HG03432 (cell line): Measurements from ENCODE around the gene POF1B.
"Not testable (repeated sequence)": the region's sequence is repeated elsewhere in the genome, so short reads cannot be mapped to it uniquely, and the experiment has no call there.

Experiments used
- ATAC-seq: cut with Tn5 transposase; IDR thresholded peaks from one replicate; pipeline ENCODE4 v1.9.1; 2021; ENCODE audit warnings: mild to moderate bottlenecking, moderate library complexity; ENCODE audit not compliant: unreplicated experiment

POF1B gene

GRCh38 chrX:85379174-85379907, at the start of gene POF1B:
TSS of gene POF1B (minus strand) at chrX:85379665. CDS start at chrX:85379454, 211 bp downstream.
- peak; percentile 81 for ATAC-seq

GRCh38 chrX:85429066-85429465, 49.6 kb upstream of the POF1B start:
- ATAC-seq: no peak

GRCh38 chrX:85419293-85419692, 39.8 kb upstream of the POF1B start:
- ATAC-seq: no peak

DNA sequence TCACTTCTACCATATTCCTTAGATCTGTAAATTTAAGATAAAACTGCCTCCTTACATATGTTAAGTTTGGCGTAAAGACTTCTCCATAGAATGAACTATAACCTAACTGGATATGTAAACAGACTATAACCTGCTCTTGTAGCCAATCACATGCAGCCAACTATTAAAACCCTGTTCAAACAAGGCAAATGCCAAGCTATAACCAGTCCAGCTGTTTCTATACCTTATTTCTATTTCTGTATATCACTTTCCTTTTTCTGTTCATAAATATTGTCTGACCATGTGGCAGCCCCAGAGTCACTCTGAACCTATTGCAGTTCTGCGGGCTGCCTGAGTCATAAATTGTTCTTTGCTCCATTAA, 12.4 kb upstream of the POF1B start:
- no peak for ATAC-seq

DNA sequence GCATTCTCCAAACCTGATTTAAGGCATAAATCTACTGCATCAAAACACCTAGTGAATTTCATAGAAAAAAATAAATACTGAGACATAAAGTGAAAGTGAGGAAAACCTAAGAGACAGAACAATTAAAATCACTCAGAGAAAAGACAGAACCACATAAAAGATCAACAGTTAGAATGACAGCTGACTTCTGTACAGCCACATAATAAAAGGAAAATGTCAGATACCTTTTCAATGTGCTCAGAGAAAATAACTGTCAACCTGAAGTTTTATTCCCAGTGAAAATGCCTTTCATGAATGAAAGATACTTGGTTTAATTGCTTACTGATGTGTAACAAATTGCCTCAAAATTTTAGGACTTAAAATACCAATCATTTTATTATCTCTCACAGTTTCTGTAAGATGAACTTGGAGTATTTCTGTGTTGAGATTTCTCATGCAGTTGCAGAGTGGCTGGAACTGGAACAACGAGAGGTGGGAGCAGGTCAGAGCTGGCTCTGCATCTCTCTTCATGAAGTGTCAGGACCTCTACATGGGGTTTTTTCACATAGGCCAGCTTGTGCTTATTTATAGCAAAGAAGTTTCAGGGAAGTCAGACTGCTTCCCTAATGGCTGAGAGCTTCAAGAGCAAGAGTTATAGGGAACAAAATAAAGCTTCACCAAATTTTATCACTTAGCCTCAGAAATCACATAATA, 11.9 kb upstream of the POF1B start:
- no peak for ATAC-seq

GRCh38 chrX:85381602-85382001, 2.1 kb upstream of the POF1B start:
- no peak for ATAC-seq

DNA sequence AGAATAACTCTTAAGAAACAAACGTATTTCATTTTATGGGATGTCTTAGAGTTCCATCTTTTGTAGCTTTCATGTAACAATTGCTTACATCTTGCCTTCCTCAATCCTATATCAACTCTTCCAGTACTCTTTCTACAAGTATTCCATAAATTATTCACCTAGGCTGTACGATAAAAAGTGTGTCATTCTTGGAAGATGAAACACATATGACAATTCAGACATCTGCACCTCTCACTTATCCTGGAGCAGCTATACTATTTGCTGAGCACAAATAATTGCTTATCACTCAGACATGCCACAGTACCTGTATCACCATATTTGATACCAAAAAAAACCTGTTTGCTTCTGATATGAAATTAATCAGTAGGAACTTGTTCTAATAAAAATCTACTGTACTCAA, 1.0 kb downstream of the POF1B start:
- peak; percentile 9 for ATAC-seq

- ATAC-seq: no peak
These were observed 4.1 kb downstream of the POF1B start for GRCh38 chrX:85375333-85375738.

GRCh38 chrX:85365370-85365995, 14.0 kb downstream of the POF1B start:
- ATAC-seq: no peak

DNA sequence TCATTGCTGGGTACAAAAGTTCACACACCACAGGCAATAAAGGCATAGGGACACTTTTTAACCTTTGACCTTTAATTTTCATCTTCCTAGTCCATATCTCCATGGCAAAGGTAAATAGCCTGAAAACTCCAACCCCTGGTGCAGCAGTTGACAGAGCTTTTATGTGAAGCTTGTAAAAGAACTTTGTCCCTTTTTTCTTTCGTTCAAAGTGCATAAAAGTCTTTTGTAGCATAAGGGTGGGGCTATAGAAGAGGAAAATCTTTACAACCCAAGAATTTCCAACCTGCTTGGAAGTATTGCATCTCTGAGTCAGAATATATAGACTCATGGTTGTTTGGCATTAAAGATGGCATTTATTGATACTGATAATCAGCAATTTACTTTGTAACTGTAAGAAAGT, 20.4 kb downstream of the POF1B start:
- no peak for ATAC-seq

GRCh38 chrX:85345523-85345922, 33.9 kb downstream of the POF1B start:
- ATAC-seq: no peak

DNA sequence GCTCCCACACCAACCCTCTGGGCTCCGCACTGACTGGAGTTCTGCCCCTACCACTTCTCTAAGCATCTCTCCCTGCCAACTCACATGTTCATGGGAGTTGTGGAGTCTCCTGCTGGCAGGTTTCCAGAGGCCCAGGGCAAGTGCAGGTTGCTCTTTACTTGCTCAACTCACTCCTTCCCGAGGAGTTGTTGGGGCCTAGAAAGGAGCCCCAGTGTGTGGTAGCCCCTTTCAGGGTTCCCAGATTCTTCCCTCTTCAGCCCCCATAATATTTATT, 52.5 kb downstream of the POF1B start:
- ATAC-seq: no peak

GRCh38 chrX:85326234-85327059, 53.0 kb downstream of the POF1B start:
- ATAC-seq: no peak

DNA sequence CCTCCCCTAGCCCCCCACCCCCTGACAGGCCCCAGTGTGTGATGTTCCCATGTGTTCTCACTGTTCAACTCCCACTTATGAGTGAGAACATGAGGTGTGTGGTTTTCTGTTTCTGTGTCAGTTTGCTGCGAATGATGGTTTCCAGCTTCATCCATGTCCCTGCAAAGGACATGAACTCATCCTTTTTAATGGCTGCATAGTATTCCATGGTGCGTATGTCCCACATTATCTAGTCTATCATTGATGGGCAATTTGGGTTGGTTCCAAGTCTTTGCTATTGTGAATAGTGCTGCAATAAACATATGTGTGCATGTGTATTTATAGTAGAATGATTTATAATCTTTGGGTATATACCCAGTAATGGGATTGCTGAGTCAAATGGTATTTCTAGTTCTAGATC, 68.1 kb downstream of the POF1B start:
- not testable (repeated sequence) for ATAC-seq

DNA sequence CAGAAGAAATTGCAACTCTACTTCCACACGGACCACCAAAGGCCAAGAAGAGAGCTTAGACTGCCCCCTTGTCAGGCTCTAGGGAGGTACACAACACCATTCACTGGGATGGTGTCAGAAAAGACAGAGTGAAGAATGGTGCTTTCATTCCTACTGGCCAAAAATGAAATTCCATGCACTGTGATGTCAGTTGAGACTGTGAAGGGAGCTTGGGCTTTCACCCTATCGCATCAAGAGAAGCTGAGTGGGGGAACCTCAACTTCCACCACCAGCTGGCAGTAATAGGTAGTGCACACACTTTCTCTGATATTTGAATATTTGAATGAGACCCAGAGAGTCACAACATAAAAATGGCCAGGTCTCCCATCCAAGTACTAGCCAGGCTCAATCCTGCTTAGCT, 69.7 kb downstream of the POF1B start:
- no peak for ATAC-seq

DNA sequence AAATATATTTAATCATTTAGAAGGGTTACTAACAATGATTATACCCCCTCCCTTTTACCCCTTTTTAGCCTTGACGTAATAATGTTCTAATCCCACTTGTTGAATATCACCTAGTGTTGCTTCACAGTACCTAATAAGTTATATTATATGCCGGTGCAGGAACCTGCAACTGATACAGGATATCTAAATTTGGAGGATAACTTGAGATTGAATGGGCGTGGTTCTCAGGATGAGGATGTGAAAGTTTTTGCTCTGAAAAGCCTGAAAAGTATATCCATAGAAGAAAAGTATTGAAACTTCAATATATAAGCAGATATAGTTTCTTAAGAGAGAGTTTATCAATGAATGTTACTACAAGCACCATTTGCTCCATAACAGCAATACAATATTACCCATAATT, 75.9 kb downstream of the POF1B start:
- ATAC-seq: peak; percentile 67

GRCh38 chrX:85288992-85289723, 90.3 kb downstream of the POF1B start:
- ATAC-seq: no peak

DNA sequence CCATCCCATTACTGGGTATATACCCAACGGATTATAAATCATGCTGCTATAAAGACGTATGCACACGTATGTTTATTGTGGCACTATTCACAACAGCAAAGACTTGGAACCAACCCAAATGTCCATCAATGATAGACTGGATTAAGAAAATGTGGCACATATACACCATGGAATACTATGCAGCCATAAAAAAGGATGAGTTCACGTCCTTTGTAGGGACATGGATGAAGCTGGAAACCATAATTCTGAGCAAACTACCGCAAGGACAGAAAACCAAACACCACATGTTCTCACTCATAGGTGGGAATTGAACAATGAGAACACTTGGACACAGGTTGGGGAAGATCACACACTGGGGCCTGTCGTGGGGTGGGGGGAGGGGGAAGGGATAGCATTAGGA, 94.2 kb downstream of the POF1B start:
- not testable (repeated sequence) for ATAC-seq

DNA sequence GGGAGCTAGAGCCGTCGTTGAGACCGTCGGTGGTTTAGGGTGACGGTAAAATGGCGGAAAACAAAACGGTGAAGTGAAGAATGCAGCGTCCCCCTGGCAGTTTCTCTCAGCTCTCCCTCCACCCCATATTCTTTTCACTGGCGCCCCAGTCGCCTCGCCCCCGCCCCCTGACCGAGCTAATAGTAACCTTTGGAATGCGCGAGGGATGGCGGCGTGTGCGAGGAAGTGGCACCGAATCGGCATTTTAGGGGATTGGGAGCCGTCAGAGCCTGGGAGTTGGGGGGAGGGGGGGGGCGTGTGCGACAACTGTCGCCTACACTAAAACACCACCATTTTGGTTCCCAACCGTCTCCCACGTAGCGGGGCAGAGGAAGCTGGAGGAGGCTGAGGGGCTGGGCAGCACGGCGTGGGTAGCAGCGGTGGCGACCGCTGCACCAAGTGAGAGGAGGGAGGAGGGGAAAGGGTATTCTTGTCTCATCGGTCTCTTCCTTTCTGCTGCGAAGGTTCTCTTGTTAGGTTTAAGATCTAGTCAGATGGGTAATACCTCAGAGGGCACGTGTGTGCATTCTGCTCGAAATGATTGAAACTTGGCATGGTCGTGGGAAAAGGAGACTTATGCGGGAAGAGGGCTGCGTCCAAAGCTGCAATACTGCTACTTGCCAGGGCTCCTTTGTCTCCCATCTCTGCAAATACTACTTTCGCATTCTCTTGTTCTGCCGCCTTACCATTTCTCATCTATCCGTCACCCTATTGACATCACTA, 134.8 kb downstream of the POF1B start:
- ATAC-seq: peak; percentile 54
